ENCODE measurements around the gene SLC1A4.
A peak's percentile ranks its signal among the peaks of the same experiment; 100 is the strongest.
"Not testable (repeated sequence)": the region's sequence is repeated elsewhere in the genome, so short reads cannot be mapped to it uniquely, and the experiment has no call there.

Gene SLC1A4

GRCh38 chr2:64998658-64999061, 9.5 kb downstream of the SLC1A4 start:
- Histone ChIP-seq H3K4me3 (ENCODE audit: low read length) (no peak overlapping the region), H3K36me3 (ENCODE audit: control insufficient read depth, insufficient read depth, low read length, severe bottlenecking) (no peaks in the 10 kb centered on the region), H3K27me3 (replicated peaks; ENCODE audit: control insufficient read depth, insufficient read depth, low read length) (no peaks in the 10 kb centered on the region), H3K4me1 (ENCODE audit: control insufficient read depth, insufficient read depth, low read length) (peaks cover 9% of the 10 kb centered on the region), H3K9ac (ENCODE audit: low read length) (no peak overlapping the region), H3K9me3 (ENCODE audit: control insufficient read depth, low read length) (no peaks in the 10 kb centered on the region)
- DNase-seq (ENCODE audit: low read depth): peak; percentile 81

- peaks cover 9% of the 10 kb centered on the region for H3K4me1 ChIP-seq (ENCODE audit: control insufficient read depth, insufficient read depth, low read length)
- no peaks in the 10 kb centered on the region for H3K27me3 ChIP-seq (replicated peaks; ENCODE audit: control insufficient read depth, insufficient read depth, low read length)
- no peaks in the 10 kb centered on the region for H3K9me3 ChIP-seq (ENCODE audit: control insufficient read depth, low read length)
- H3K9ac ChIP-seq (ENCODE audit: low read length): no peak overlapping the region
- H3K4me3 ChIP-seq (ENCODE audit: low read length): no peak overlapping the region
- H3K36me3 ChIP-seq (ENCODE audit: control insufficient read depth, insufficient read depth, low read length, severe bottlenecking): no peaks in the 10 kb centered on the region
- DNase-seq (ENCODE audit: low read depth): no peak
These were observed 10.6 kb downstream of the SLC1A4 start for GRCh38 chr2:64999754-65000153.

- H3K27me3 ChIP-seq (replicated peaks; ENCODE audit: control insufficient read depth, insufficient read depth, low read length): no peaks in the 10 kb centered on the region
- DNase-seq (ENCODE audit: low read depth): no peak
- H3K4me3 ChIP-seq (ENCODE audit: low read length): no peak overlapping the region
- H3K9ac ChIP-seq (ENCODE audit: low read length): no peak overlapping the region
- H3K9me3 ChIP-seq (ENCODE audit: control insufficient read depth, low read length): no peaks in the 10 kb centered on the region
- H3K4me1 ChIP-seq (ENCODE audit: control insufficient read depth, insufficient read depth, low read length): peaks cover 9% of the 10 kb centered on the region
- H3K36me3 ChIP-seq (ENCODE audit: control insufficient read depth, insufficient read depth, low read length, severe bottlenecking): no peaks in the 10 kb centered on the region
These were observed 11.4 kb downstream of the SLC1A4 start for GRCh38 chr2:65000644-65001043.

GRCh38 chr2:65003037-65003436, 13.8 kb downstream of the SLC1A4 start:
- no peak for DNase-seq (ENCODE audit: low read depth)
- H3K9me3 ChIP-seq (ENCODE audit: control insufficient read depth, low read length): no peaks in the 10 kb centered on the region
- H3K4me1 ChIP-seq (ENCODE audit: control insufficient read depth, insufficient read depth, low read length): peaks cover 9% of the 10 kb centered on the region
- H3K36me3 ChIP-seq (ENCODE audit: control insufficient read depth, insufficient read depth, low read length, severe bottlenecking): no peaks in the 10 kb centered on the region
- H3K4me3 ChIP-seq (ENCODE audit: low read length): no peak overlapping the region
- H3K27me3 ChIP-seq (replicated peaks; ENCODE audit: control insufficient read depth, insufficient read depth, low read length): no peaks in the 10 kb centered on the region
- no peak overlapping the region for H3K9ac ChIP-seq (ENCODE audit: low read length)

GRCh38 chr2:65004232-65004631, 15.0 kb downstream of the SLC1A4 start:
- not testable (repeated sequence) for H3K9ac ChIP-seq (ENCODE audit: low read length); H3K4me1 ChIP-seq (ENCODE audit: control insufficient read depth, insufficient read depth, low read length); H3K4me3 ChIP-seq (ENCODE audit: low read length); H3K27me3 ChIP-seq (replicated peaks; ENCODE audit: control insufficient read depth, insufficient read depth, low read length); H3K36me3 ChIP-seq (ENCODE audit: control insufficient read depth, insufficient read depth, low read length, severe bottlenecking); H3K9me3 ChIP-seq (ENCODE audit: control insufficient read depth, low read length); DNase-seq (ENCODE audit: low read depth)

GRCh38 chr2:65013776-65014175, 24.6 kb downstream of the SLC1A4 start:
- Histone ChIP-seq H3K4me3 (ENCODE audit: low read length) (no peak overlapping the region), H3K9ac (ENCODE audit: low read length) (no peak overlapping the region), H3K36me3 (ENCODE audit: control insufficient read depth, insufficient read depth, low read length, severe bottlenecking) (peaks cover 34% of the 10 kb centered on the region), H3K4me1 (ENCODE audit: control insufficient read depth, insufficient read depth, low read length) (no peaks in the 10 kb centered on the region), H3K27me3 (replicated peaks; ENCODE audit: control insufficient read depth, insufficient read depth, low read length) (no peaks in the 10 kb centered on the region), H3K9me3 (ENCODE audit: control insufficient read depth, low read length) (no peaks in the 10 kb centered on the region)
- no peak for DNase-seq (ENCODE audit: low read depth)

- Histone ChIP-seq H3K4me3 (ENCODE audit: low read length) (no peak overlapping the region), H3K4me1 (ENCODE audit: control insufficient read depth, insufficient read depth, low read length) (no peaks in the 10 kb centered on the region), H3K27me3 (replicated peaks; ENCODE audit: control insufficient read depth, insufficient read depth, low read length) (no peaks in the 10 kb centered on the region), H3K36me3 (ENCODE audit: control insufficient read depth, insufficient read depth, low read length, severe bottlenecking) (peaks cover 44% of the 10 kb centered on the region), H3K9me3 (ENCODE audit: control insufficient read depth, low read length) (no peaks in the 10 kb centered on the region), H3K9ac (ENCODE audit: low read length) (no peak overlapping the region)
- DNase-seq (ENCODE audit: low read depth): no peak
These were observed 26.5 kb downstream of the SLC1A4 start for GRCh38 chr2:65015731-65016130.

GRCh38 chr2:65016789-65017188, 27.6 kb downstream of the SLC1A4 start:
- Histone ChIP-seq H3K4me3 (ENCODE audit: low read length) (no peak overlapping the region), H3K27me3 (replicated peaks; ENCODE audit: control insufficient read depth, insufficient read depth, low read length) (no peaks in the 10 kb centered on the region), H3K36me3 (ENCODE audit: control insufficient read depth, insufficient read depth, low read length, severe bottlenecking) (peaks cover 50% of the 10 kb centered on the region), H3K4me1 (ENCODE audit: control insufficient read depth, insufficient read depth, low read length) (no peaks in the 10 kb centered on the region), H3K9me3 (ENCODE audit: control insufficient read depth, low read length) (no peaks in the 10 kb centered on the region), H3K9ac (ENCODE audit: low read length) (no peak overlapping the region)
- no peak for DNase-seq (ENCODE audit: low read depth)

GRCh38 chr2:65017335-65017734, 28.1 kb downstream of the SLC1A4 start:
- Histone ChIP-seq H3K4me3 (ENCODE audit: low read length) (no peak overlapping the region), H3K9me3 (ENCODE audit: control insufficient read depth, low read length) (no peaks in the 10 kb centered on the region), H3K9ac (ENCODE audit: low read length) (no peak overlapping the region), H3K4me1 (ENCODE audit: control insufficient read depth, insufficient read depth, low read length) (no peaks in the 10 kb centered on the region), H3K27me3 (replicated peaks; ENCODE audit: control insufficient read depth, insufficient read depth, low read length) (no peaks in the 10 kb centered on the region), H3K36me3 (ENCODE audit: control insufficient read depth, insufficient read depth, low read length, severe bottlenecking) (peaks cover 50% of the 10 kb centered on the region)
- no peak for DNase-seq (ENCODE audit: low read depth)

- no peak overlapping the region for H3K9ac ChIP-seq (ENCODE audit: low read length)
- H3K4me1 ChIP-seq (ENCODE audit: control insufficient read depth, insufficient read depth, low read length): no peaks in the 10 kb centered on the region
- H3K27me3 ChIP-seq (replicated peaks; ENCODE audit: control insufficient read depth, insufficient read depth, low read length): no peaks in the 10 kb centered on the region
- no peaks in the 10 kb centered on the region for H3K9me3 ChIP-seq (ENCODE audit: control insufficient read depth, low read length)
- no peak overlapping the region for H3K4me3 ChIP-seq (ENCODE audit: low read length)
- peaks cover 55% of the 10 kb centered on the region for H3K36me3 ChIP-seq (ENCODE audit: control insufficient read depth, insufficient read depth, low read length, severe bottlenecking)
- DNase-seq (ENCODE audit: low read depth): no peak
These were observed 29.0 kb downstream of the SLC1A4 start for GRCh38 chr2:65018141-65018582.

GRCh38 chr2:65019010-65019409, 29.8 kb downstream of the SLC1A4 start:
- Histone ChIP-seq H3K9ac (ENCODE audit: low read length) (no peak overlapping the region), H3K36me3 (ENCODE audit: control insufficient read depth, insufficient read depth, low read length, severe bottlenecking) (peaks cover 50% of the 10 kb centered on the region), H3K9me3 (ENCODE audit: control insufficient read depth, low read length) (no peaks in the 10 kb centered on the region), H3K4me1 (ENCODE audit: control insufficient read depth, insufficient read depth, low read length) (peaks cover 3% of the 10 kb centered on the region), H3K4me3 (ENCODE audit: low read length) (no peak overlapping the region), H3K27me3 (replicated peaks; ENCODE audit: control insufficient read depth, insufficient read depth, low read length) (no peaks in the 10 kb centered on the region)
- DNase-seq (ENCODE audit: low read depth): no peak

- H3K36me3 ChIP-seq (ENCODE audit: control insufficient read depth, insufficient read depth, low read length, severe bottlenecking): peaks cover 50% of the 10 kb centered on the region
- H3K9me3 ChIP-seq (ENCODE audit: control insufficient read depth, low read length): no peaks in the 10 kb centered on the region
These were observed 30.5 kb downstream of the SLC1A4 start for GRCh38 chr2:65019675-65020195.

More at GRCh38 chr2:65019675-65020195, 30.5 kb downstream of the SLC1A4 start:
- Histone ChIP-seq H3K4me3 (ENCODE audit: low read length) (no peak overlapping the region), H3K4me1 (ENCODE audit: control insufficient read depth, insufficient read depth, low read length) (peaks cover 11% of the 10 kb centered on the region), H3K9ac (ENCODE audit: low read length) (no peak overlapping the region), H3K27me3 (replicated peaks; ENCODE audit: control insufficient read depth, insufficient read depth, low read length) (no peaks in the 10 kb centered on the region)
- no peak for DNase-seq (ENCODE audit: low read depth)

All from adipocyte (in vitro differentiated cells).